Upper lobe of right lung (tissue), 1 donor: ENCODE measurements around the gene SREBF2. TPM values are rescaled to one million over a fixed set of nuclear protein-coding genes. Genes with fewer than 3 reads are reported as not detected.
A peak's percentile ranks its signal among the peaks of the same experiment; 100 is the strongest.

Source experiments
- ATAC-seq: fragments of 200-7000 bp; cut with Tn5 transposase; one replicate; pipeline ENCODE4 v1.9.1; 2020; ENCODE audit warnings: mild to moderate bottlenecking, moderate library complexity
- DNase-seq: peaks from one replicate; pipeline ENCODE4 v3.0.0-alpha.2; 2020
- H3K27ac ChIP-seq: fragments of 200-600 bp; one replicate; pipeline ENCODE4 v1.8.0; 2022
- H3K27me3 ChIP-seq: fragments of 200-600 bp; one replicate; pipeline ENCODE4 v1.8.0; 2022; ENCODE audit warnings: mild to moderate bottlenecking
- H3K36me3 ChIP-seq: fragments of 200-600 bp; one replicate; pipeline ENCODE4 v1.8.0; 2022
- H3K4me1 ChIP-seq: fragments of 200-600 bp; one replicate; pipeline ENCODE4 v1.8.0; 2022
- H3K4me3 ChIP-seq: fragments of 200-600 bp; one replicate; pipeline ENCODE4 v1.8.0; 2022; ENCODE audit warnings: mild to moderate bottlenecking
- H3K9me3 ChIP-seq: fragments of 200-600 bp; one replicate; pipeline ENCODE4 v1.8.0; 2022
- intact Hi-C: fragments of 100-400 bp; cut with DNase I; formaldehyde crosslinking; loops from one replicate; pipeline ENCODE4 v1.11.0; 2022
- total RNA-seq: library from RNA; stranded (reverse); fragmentation: NEBNext Ultra II Directional; extraction: Animal tissue kit (Norgen Biotek cat#: 25700); gene quantifications from one replicate; pipeline ENCODE4 v1.2.1, GENCODE V29; 2021
- TF ChIP-seq, protein P1 (sequence below): fragments of 200-600 bp; IDR thresholded peaks from one replicate; pipeline ENCODE4 v1.8.0; 2022; ENCODE audit warnings: antibody characterized with exemption
- donor health status: DM: no; HTN: yes; CAD: no; lungs with severe emphysema.

The SREBF2 gene
- total RNA-seq, 1 donor from 2014 or later = 156 TPM

DNA sequence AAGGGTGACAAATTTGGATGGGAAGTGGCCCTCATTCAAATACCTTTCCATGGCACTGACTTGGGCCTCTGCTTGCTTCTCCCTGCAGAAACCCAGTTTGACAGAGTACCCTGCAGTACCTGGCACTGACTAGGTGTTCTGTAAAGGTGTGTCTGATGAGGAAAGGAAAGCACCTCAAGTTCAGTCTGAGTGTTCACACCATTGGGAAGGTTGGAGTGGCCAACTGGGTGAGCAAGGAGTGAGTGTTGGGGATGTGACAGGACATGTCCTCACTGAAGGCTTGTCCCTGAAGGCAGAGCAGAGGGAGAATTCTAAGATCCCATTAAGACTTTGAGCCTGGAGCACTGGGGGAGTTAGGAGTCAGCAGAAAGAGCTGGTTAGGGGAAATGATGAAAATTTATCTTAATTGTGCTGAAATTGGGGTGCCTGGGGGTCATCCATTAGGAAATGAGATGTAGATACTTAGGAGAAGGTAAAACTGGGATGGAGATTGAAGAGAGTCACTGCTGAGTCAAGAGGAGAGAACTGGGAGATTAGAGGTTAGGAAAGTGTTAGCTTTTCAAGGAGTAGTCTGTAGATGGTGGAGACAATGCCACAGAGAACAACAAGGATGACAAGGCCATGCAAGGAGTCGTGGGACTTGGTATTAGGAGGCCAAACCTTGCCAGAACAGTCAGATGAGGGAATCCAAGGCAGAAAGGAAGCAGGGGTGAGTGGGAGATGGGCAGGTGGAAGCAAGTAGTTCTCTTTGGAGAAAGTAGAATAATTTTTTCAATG, 6.1 kb downstream of the SREBF2 start:
- ATAC-seq (no peak), DNase-seq (no peak)
- Histone ChIP-seq H3K27ac (no peak overlapping the region), H3K9me3 (no peaks in the 10 kb centered on the region), H3K27me3 (no peaks in the 10 kb centered on the region), H3K36me3 (peaks cover 17% of the 10 kb centered on the region), H3K4me1 (peaks cover 27% of the 10 kb centered on the region), H3K4me3 (no peak overlapping the region)
- TF ChIP-seq, protein P1, sequence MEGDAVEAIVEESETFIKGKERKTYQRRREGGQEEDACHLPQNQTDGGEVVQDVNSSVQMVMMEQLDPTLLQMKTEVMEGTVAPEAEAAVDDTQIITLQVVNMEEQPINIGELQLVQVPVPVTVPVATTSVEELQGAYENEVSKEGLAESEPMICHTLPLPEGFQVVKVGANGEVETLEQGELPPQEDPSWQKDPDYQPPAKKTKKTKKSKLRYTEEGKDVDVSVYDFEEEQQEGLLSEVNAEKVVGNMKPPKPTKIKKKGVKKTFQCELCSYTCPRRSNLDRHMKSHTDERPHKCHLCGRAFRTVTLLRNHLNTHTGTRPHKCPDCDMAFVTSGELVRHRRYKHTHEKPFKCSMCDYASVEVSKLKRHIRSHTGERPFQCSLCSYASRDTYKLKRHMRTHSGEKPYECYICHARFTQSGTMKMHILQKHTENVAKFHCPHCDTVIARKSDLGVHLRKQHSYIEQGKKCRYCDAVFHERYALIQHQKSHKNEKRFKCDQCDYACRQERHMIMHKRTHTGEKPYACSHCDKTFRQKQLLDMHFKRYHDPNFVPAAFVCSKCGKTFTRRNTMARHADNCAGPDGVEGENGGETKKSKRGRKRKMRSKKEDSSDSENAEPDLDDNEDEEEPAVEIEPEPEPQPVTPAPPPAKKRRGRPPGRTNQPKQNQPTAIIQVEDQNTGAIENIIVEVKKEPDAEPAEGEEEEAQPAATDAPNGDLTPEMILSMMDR = no peak
- intact Hi-C loops = no loop called here

DNA sequence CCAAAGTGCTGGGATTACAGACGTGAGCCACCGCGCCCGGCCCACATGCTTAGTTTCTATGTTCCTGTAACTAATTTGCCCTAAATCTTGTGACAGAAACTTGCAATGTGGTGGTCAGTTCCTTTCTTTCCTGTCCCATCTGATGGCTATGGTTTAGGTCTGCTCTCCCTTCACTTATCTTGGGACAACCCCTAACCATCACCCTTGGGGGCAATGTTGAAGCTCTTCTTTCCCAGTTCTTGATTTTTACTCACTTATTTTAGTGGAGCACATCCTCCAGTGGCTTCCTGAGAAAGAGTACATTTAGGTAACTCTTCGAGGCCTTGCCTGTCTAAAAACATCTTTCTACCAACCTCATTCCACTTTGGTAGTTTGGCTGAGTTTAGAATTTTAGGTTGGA, 7.3 kb downstream of the SREBF2 start:
- H3K4me1 ChIP-seq = peaks cover 23% of the 10 kb centered on the region
- TF ChIP-seq, protein P1 = no peak
- no peak for DNase-seq
- H3K36me3 ChIP-seq = peaks cover 17% of the 10 kb centered on the region
- no peaks in the 10 kb centered on the region for H3K9me3 ChIP-seq
- no peak for ATAC-seq
- no peaks in the 10 kb centered on the region for H3K27me3 ChIP-seq
- intact Hi-C loops = no loop called here
- no peak overlapping the region for H3K27ac ChIP-seq
- no peak overlapping the region for H3K4me3 ChIP-seq

DNA sequence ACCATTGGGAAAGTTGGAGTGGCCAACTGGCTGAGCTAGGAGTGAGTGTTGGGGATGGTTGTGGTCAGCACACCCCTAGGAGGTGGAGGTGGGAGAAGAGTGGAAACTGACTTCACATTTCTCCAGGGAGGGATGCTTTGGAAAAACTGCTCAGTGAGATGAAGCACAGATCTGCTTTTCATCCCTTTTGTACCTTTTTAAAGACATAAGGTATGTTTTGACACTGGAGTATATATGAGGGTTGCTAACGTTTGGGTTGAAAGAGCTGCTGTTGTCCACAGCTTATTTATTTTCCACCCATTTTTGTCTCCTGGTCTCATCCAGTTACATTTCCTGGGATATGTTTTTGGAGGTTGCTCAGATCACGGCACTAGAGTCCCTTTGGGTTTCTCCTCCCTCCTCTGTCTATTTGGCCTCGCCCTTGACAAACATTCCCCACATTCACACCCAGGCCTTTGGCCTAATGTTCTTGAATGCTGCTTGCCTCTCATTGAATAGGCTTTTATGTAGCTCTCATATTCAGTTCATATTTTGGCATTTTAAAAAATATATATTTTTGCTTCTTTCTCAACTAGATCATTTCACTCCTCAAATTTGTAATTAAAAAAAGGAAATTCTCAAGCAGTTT, 8.3 kb downstream of the SREBF2 start:
- TF ChIP-seq, protein P1 = no peak
- no peaks in the 10 kb centered on the region for H3K9me3 ChIP-seq
- ATAC-seq = peak; percentile 57
- H3K4me1 ChIP-seq = peaks cover 33% of the 10 kb centered on the region
- no peaks in the 10 kb centered on the region for H3K27me3 ChIP-seq
- no peak overlapping the region for H3K4me3 ChIP-seq
- peak overlapping the region; percentile 43 for H3K27ac ChIP-seq
- no peak for DNase-seq
- H3K36me3 ChIP-seq = peaks cover 16% of the 10 kb centered on the region
- intact Hi-C loops = no loop called here

DNA sequence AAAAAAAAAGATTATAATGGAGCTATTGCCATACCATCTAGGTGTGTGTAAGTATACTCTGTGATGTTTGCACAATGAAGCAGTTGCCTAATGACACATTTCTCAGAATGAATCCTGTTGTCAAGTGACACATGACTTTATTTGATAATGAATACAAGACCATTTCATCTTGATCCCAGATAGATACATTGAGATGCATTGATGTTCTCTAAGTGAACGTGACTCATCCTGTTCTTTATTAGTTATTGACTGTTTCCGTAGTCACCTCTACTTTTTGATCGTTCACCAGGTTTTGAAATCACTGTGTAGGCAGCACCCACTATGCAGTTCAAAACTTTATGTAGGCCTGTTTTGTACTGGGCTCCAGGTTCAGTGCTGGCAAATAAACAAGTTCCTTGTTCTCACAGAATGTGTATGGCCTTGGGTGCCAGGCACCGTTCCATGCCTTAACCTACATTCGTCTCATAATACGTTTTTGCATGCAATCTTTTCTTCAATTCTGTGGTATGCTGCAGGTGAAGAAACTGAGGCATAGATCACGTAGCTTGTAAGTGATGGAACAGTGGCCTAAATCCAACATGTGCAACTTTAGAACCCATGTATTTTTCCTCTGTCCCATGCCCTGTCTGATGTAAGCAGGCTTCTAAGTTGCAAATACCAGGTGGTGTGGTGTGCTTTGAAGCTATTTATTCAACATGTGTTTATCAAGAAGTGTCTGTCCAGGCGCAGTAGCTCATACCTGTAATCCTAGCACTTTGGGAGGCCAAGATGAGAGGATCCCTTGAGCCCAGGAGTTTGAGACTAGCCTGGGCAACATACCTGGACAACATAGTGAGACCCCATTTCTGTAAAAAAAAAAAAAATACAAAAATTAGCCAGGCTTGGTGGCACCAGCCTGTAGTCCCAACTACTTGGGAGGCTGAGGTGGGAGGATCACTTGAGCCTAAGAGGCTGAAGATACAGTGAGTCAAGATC, 10.4 kb downstream of the SREBF2 start:
- peaks cover 9% of the 10 kb centered on the region for H3K36me3 ChIP-seq
- no peaks in the 10 kb centered on the region for H3K27me3 ChIP-seq
- H3K9me3 ChIP-seq = no peaks in the 10 kb centered on the region
- no peak overlapping the region for H3K4me3 ChIP-seq
- TF ChIP-seq, protein P1 = no peak
- intact Hi-C loops = no loop called here
- peaks cover 47% of the 10 kb centered on the region for H3K4me1 ChIP-seq
- H3K27ac ChIP-seq = no peak overlapping the region
- DNase-seq (no peak), ATAC-seq (no peak)

DNA sequence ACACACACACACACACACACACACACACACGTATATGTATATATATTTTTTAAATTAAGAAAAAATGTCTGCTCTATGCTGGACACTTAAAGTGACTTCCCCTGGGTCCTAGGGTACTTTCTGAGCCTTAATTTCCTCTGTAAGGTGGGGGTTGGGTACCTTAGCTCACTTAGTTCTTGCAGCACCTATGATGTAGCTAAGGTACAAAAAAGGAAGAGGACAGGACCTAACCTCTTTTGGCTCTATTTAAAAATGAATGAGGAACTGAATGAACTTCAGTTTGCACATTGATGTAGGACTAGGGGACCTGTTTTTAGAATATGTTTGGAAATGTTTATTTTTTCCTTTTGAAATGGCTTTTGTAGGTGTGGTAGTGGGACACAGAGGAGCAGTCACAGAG, 11.1 kb downstream of the SREBF2 start:
- Histone ChIP-seq H3K4me1 (peaks cover 49% of the 10 kb centered on the region), H3K27ac (no peak overlapping the region), H3K4me3 (no peak overlapping the region), H3K9me3 (no peaks in the 10 kb centered on the region), H3K36me3 (peaks cover 5% of the 10 kb centered on the region), H3K27me3 (no peaks in the 10 kb centered on the region)
- DNase-seq (no peak), ATAC-seq (no peak)
- TF ChIP-seq, protein P1 = no peak
- intact Hi-C loops = no loop called here
